ENCODE measurements around the gene PGAM2.
A peak's percentile ranks its signal among the peaks of the same experiment; 100 is the strongest.

The PGAM2 gene

GRCh38 chr7:44082541-44083207 lies 17.3 kb upstream of the PGAM2 start:
- Histone ChIP-seq H3K4me1 (peaks cover 38 to 69% (median 61%) of the 10 kb centered on the region in 10 experiments), H3K27ac (peak overlapping the region; percentile 70 to 83 (median 78); a peak in 21 of 22 replicates), H3K36me3 (peaks cover 24 to 31% (median 29%) of the 10 kb centered on the region in 11 experiments), H3K27me3 (no peaks in the 10 kb centered on the region), H4K20me1 (peaks cover 0 to 7% (median 0%) of the 10 kb centered on the region in 11 experiments; a peak in 3 of 22 replicates), H3K4me3 (peak overlapping the region; percentile 53 to 70 (median 60)), H3K4me2 (peak overlapping the region; percentile 71 to 89 (median 79)), H3K9me3 (replicated peaks in 1 of 11) (no peaks in the 10 kb centered on the region), H3K9ac (peak overlapping the region; percentile 71 to 82 (median 79))
- no peak for TF ChIP-seq Cebpa-rat (IDR thresholded peaks at IDR 0.05)

GRCh38 chr7:44081266-44081748 lies 15.9 kb upstream of the PGAM2 start:
- no peaks in the 10 kb centered on the region for H3K27me3 ChIP-seq
- H3K36me3 ChIP-seq: peaks cover 37 to 45% (median 43%) of the 10 kb centered on the region in 11 experiments
- peak overlapping the region; percentile 81 to 94 (median 86) for H3K27ac ChIP-seq
- peak overlapping the region; percentile 69 to 85 (median 74) for H3K4me3 ChIP-seq
- peaks cover 37 to 81% (median 72%) of the 10 kb centered on the region in 10 experiments for H3K4me1 ChIP-seq
- peak overlapping the region; percentile 84 to 98 (median 92) for H3K4me2 ChIP-seq
- no peak for TF ChIP-seq Cebpa-rat (IDR thresholded peaks at IDR 0.05)
- no peaks in the 10 kb centered on the region for H3K9me3 ChIP-seq (replicated peaks in 1 of 11)
- peaks cover 0 to 7% (median 0%) of the 10 kb centered on the region in 11 experiments; a peak in 3 of 22 replicates for H4K20me1 ChIP-seq
- H3K9ac ChIP-seq: peak overlapping the region; percentile 77 to 91 (median 85); a peak in 20 of 22 replicates

GRCh38 chr7:44080686-44081265 lies 15.4 kb upstream of the PGAM2 start:
- H4K20me1 ChIP-seq: peaks cover 0 to 7% (median 0%) of the 10 kb centered on the region in 11 experiments; a peak in 3 of 22 replicates
- H3K27me3 ChIP-seq: no peaks in the 10 kb centered on the region
- H3K9me3 ChIP-seq (replicated peaks in 1 of 11): no peaks in the 10 kb centered on the region
- H3K27ac ChIP-seq: peak overlapping the region in 10 of 11 experiments; percentile 39 to 94 (median 86); a peak in 20 of 22 replicates
- peak overlapping the region; percentile 10 to 85 (median 72); a peak in 14 of 20 replicates for H3K4me3 ChIP-seq
- H3K36me3 ChIP-seq: peaks cover 43 to 50% (median 48%) of the 10 kb centered on the region in 11 experiments
- peak overlapping the region in 10 of 11 experiments; percentile 4 to 91 (median 84); a peak in 17 of 22 replicates for H3K9ac ChIP-seq
- no peak for TF ChIP-seq Cebpa-rat (IDR thresholded peaks at IDR 0.05)
- H3K4me1 ChIP-seq: peaks cover 37 to 86% (median 78%) of the 10 kb centered on the region in 10 experiments
- peak overlapping the region; percentile 84 to 98 (median 92) for H3K4me2 ChIP-seq

GRCh38 chr7:44080118-44080517 lies 14.8 kb upstream of the PGAM2 start:
- TF ChIP-seq Cebpa-rat (IDR thresholded peaks at IDR 0.05): no peak
- H3K27ac ChIP-seq: peak overlapping the region in 6 of 11 experiments; percentile 2 to 94 (median 88); a peak in 9 of 22 replicates
- H3K36me3 ChIP-seq: peaks cover 47 to 57% (median 53%) of the 10 kb centered on the region in 11 experiments
- peak overlapping the region in 7 of 11 experiments; percentile 4 to 91 (median 83); a peak in 10 of 22 replicates for H3K9ac ChIP-seq
- no peaks in the 10 kb centered on the region for H3K9me3 ChIP-seq (replicated peaks in 1 of 11)
- H4K20me1 ChIP-seq: peaks cover 0 to 7% (median 0%) of the 10 kb centered on the region in 11 experiments; a peak in 3 of 22 replicates
- H3K27me3 ChIP-seq: no peaks in the 10 kb centered on the region
- peak overlapping the region in 1 of 10 experiments; percentile 73; a peak in 2 of 20 replicates for H3K4me3 ChIP-seq
- peaks cover 42 to 89% (median 84%) of the 10 kb centered on the region in 10 experiments for H3K4me1 ChIP-seq
- peak overlapping the region; percentile 84 to 98 (median 92) for H3K4me2 ChIP-seq

GRCh38 chr7:44079331-44080021 lies 14.1 kb upstream of the PGAM2 start:
- H4K20me1 ChIP-seq: peaks cover 0 to 7% (median 0%) of the 10 kb centered on the region in 11 experiments; a peak in 3 of 22 replicates
- no peak for TF ChIP-seq Cebpa-rat (IDR thresholded peaks at IDR 0.05)
- peak overlapping the region in 10 of 11 experiments; percentile 16 to 91 (median 49); a peak in 17 of 22 replicates for H3K9ac ChIP-seq
- H3K9me3 ChIP-seq (replicated peaks in 1 of 11): no peaks in the 10 kb centered on the region
- no peak overlapping the region; a peak in 2 of 20 replicates for H3K4me3 ChIP-seq
- H3K4me1 ChIP-seq: peaks cover 49 to 94% (median 88%) of the 10 kb centered on the region in 10 experiments
- peak overlapping the region; percentile 84 to 98 (median 92) for H3K4me2 ChIP-seq
- H3K27ac ChIP-seq: peak overlapping the region in 6 of 11 experiments; percentile 24 to 94 (median 48); a peak in 7 of 22 replicates
- no peaks in the 10 kb centered on the region for H3K27me3 ChIP-seq
- peaks cover 47 to 61% (median 58%) of the 10 kb centered on the region in 11 experiments for H3K36me3 ChIP-seq

- Histone ChIP-seq H3K27ac (peak overlapping the region in 10 of 11 experiments; percentile 4 to 94 (median 30); a peak in 15 of 22 replicates), H3K4me1 (peaks cover 58 to 94% (median 89%) of the 10 kb centered on the region in 10 experiments), H3K27me3 (no peaks in the 10 kb centered on the region), H3K9ac (peak overlapping the region; percentile 15 to 91 (median 47); a peak in 17 of 22 replicates), H3K9me3 (replicated peaks in 1 of 11) (no peaks in the 10 kb centered on the region), H3K4me3 (peak overlapping the region in 3 of 10 experiments; percentile 16 to 29 (median 22); a peak in 4 of 20 replicates), H3K4me2 (peak overlapping the region; percentile 60 to 98 (median 91)), H3K36me3 (peaks cover 47 to 65% (median 61%) of the 10 kb centered on the region in 11 experiments), H4K20me1 (peaks cover 0 to 7% (median 0%) of the 10 kb centered on the region in 11 experiments; a peak in 4 of 22 replicates)
- no peak for TF ChIP-seq Cebpa-rat (IDR thresholded peaks at IDR 0.05)
Observed at GRCh38 chr7:44078521-44078920, 13.2 kb upstream of the PGAM2 start.

GRCh38 chr7:44077681-44078091 lies 12.3 kb upstream of the PGAM2 start:
- H3K4me2 ChIP-seq: peak overlapping the region in 9 of 11 experiments; percentile 63 to 98 (median 92); a peak in 18 of 22 replicates
- H3K9ac ChIP-seq: peak overlapping the region in 8 of 11 experiments; percentile 3 to 91 (median 56); a peak in 11 of 22 replicates

More at GRCh38 chr7:44077681-44078091, 12.3 kb upstream of the PGAM2 start:
- H3K9me3 ChIP-seq (replicated peaks in 1 of 11): no peaks in the 10 kb centered on the region
- H3K4me3 ChIP-seq: no peak overlapping the region
- H3K36me3 ChIP-seq: peaks cover 48 to 73% (median 70%) of the 10 kb centered on the region in 11 experiments
- peak overlapping the region in 7 of 11 experiments; percentile 4 to 94 (median 34); a peak in 9 of 22 replicates for H3K27ac ChIP-seq
- peaks cover 0 to 7% (median 0%) of the 10 kb centered on the region in 11 experiments; a peak in 5 of 22 replicates for H4K20me1 ChIP-seq
- peaks cover 67 to 95% (median 92%) of the 10 kb centered on the region in 10 experiments for H3K4me1 ChIP-seq
- no peak for TF ChIP-seq Cebpa-rat (IDR thresholded peaks at IDR 0.05)
- H3K27me3 ChIP-seq: no peaks in the 10 kb centered on the region
